ENCODE measurements around the gene NQO1.

- TF ChIP-seq CTCF (IDR thresholded peaks at IDR 0.05) (no peak), POLR2A (IDR thresholded peaks at IDR 0.05) (no peak)
Observed at GRCh38 chr16:69669577-69669976, 56.8 kb downstream of the NQO1 start.

Measured in body of pancreas (tissue), 4 donors.